ENCODE data around the gene SLC39A7. TPM values are rescaled to one million over a fixed set of nuclear protein-coding genes. Genes with fewer than 3 reads are reported as not detected.

Gene SLC39A7
- total and polyA plus RNA-seq, 4 donors = 8.9 to 112 (median 71.1) TPM

GRCh38 chr6:33198159-33198852, 2.4 kb upstream of the SLC39A7 start:
- TF ChIP-seq RAD21 (IDR thresholded peaks at IDR 0.05) = no peak
- TF ChIP-seq GABPA (IDR thresholded peaks at IDR 0.05 in 1 of 2, conservative IDR thresholded peaks at IDR 0.05 in 1 of 2) = peak in 1 of 2 donors; percentile 50
- TF ChIP-seq ATF3 (IDR thresholded peaks at IDR 0.05) = no peak
- TF ChIP-seq TAF1 (conservative IDR thresholded peaks at IDR 0.05) = no peak
- TF ChIP-seq JUND (IDR thresholded peaks at IDR 0.05) = peak in 1 of 2 donors; percentile 48
- peak; percentile 90 to 93 for TF ChIP-seq RXRA (IDR thresholded peaks at IDR 0.05)
- TF ChIP-seq, protein P1, sequence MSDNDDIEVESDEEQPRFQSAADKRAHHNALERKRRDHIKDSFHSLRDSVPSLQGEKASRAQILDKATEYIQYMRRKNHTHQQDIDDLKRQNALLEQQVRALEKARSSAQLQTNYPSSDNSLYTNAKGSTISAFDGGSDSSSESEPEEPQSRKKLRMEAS (IDR thresholded peaks at IDR 0.05) = peak; percentile 63
- TF ChIP-seq, protein P2, sequence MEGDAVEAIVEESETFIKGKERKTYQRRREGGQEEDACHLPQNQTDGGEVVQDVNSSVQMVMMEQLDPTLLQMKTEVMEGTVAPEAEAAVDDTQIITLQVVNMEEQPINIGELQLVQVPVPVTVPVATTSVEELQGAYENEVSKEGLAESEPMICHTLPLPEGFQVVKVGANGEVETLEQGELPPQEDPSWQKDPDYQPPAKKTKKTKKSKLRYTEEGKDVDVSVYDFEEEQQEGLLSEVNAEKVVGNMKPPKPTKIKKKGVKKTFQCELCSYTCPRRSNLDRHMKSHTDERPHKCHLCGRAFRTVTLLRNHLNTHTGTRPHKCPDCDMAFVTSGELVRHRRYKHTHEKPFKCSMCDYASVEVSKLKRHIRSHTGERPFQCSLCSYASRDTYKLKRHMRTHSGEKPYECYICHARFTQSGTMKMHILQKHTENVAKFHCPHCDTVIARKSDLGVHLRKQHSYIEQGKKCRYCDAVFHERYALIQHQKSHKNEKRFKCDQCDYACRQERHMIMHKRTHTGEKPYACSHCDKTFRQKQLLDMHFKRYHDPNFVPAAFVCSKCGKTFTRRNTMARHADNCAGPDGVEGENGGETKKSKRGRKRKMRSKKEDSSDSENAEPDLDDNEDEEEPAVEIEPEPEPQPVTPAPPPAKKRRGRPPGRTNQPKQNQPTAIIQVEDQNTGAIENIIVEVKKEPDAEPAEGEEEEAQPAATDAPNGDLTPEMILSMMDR (IDR thresholded peaks at IDR 0.05; ENCODE audit: low read depth, low read length, missing input control) = no peak
- peak; percentile 30 for TF ChIP-seq HNF4G (IDR thresholded peaks at IDR 0.05)
- TF ChIP-seq ZBTB33 (IDR thresholded peaks at IDR 0.05) = peak; percentile 76
- TF ChIP-seq HNF4A (conservative IDR thresholded peaks at IDR 0.05) = peak; percentile 86
- no peak for TF ChIP-seq EGR1 (IDR thresholded peaks at IDR 0.05; ENCODE audit: low read depth in 2 of 2)
- TF ChIP-seq YY1 (IDR thresholded peaks at IDR 0.05) = peak; percentile 49
- peak; percentile 85 for TF ChIP-seq REST (IDR thresholded peaks at IDR 0.05)
- peak; percentile 90 for TF ChIP-seq SP1 (IDR thresholded peaks at IDR 0.05)
- TF ChIP-seq FOXA2 (IDR thresholded peaks at IDR 0.05) = peak; percentile 33
- peak; percentile 72 for TF ChIP-seq NR2F2 (IDR thresholded peaks at IDR 0.05)
- TF ChIP-seq FOXA1 (IDR thresholded peaks at IDR 0.05) = peak; percentile 33
- no peak overlapping the region for H3K9ac ChIP-seq (ENCODE audit: low read depth in 1 of 2, low read length in 2 of 2)

More at GRCh38 chr6:33198159-33198852, 2.4 kb upstream of the SLC39A7 start:
- Histone ChIP-seq H3K9me3 (ENCODE audit: control insufficient read depth in 4 of 4, low read length in 3 of 4) (no peaks in the 10 kb centered on the region), H3K36me3 (ENCODE audit: control insufficient read depth in 4 of 4, insufficient read depth in 3 of 4, low read depth in 1 of 4, low read length in 3 of 4) (peaks cover 3 to 44% (median 34%) of the 10 kb centered on the region in 4 donors), H3K27me3 (ENCODE audit: control insufficient read depth in 4 of 4, insufficient read depth in 4 of 4, low read length in 3 of 4) (no peaks in the 10 kb centered on the region), H3K4me3 (ENCODE audit: low read depth in 1 of 3, low read length in 3 of 3) (no peak overlapping the region), H3K27ac (ENCODE audit: low read depth in 1 of 2, low read length in 2 of 2) (peak overlapping the region in 1 of 2 donors; percentile 15), H3K4me1 (ENCODE audit: control insufficient read depth in 4 of 4, insufficient read depth in 4 of 4, low read length in 3 of 4) (peaks cover 8 to 65% (median 53%) of the 10 kb centered on the region in 4 donors)
- no peak for DNase-seq (ENCODE audit: low spot score)
- 51% methylated on average over 6 of the region's 6 CpGs for WGBS

Data from liver (tissue), 9 donors.